Stomach smooth muscle (tissue), 2 donors: ENCODE measurements around the gene NT5E.
"Not testable (repeated sequence)": the region's sequence is repeated elsewhere in the genome, so short reads cannot be mapped to it uniquely, and the experiment has no call there.

Source experiments
- H3K27ac ChIP-seq: one replicate; pipeline ENCODE4 v1.7.0; 2013; ENCODE audit warnings: mild to moderate bottlenecking, low read length, inconsistent platforms
- H3K27me3 ChIP-seq, 2 donors: one replicate each; pipeline ENCODE4 v1.7.0; 2013; ENCODE audit warnings: low read length in 2 of 2; ENCODE audit not compliant: insufficient read depth in 2 of 2, control insufficient read depth in 1 of 2
- H3K36me3 ChIP-seq, 2 donors: one replicate each; pipeline ENCODE4 v1.7.0; 2013; ENCODE audit warnings: low read length in 2 of 2; ENCODE audit not compliant: control insufficient read depth in 2 of 2, insufficient read depth in 2 of 2
- H3K4me1 ChIP-seq: one replicate; pipeline ENCODE4 v1.7.0; 2013; ENCODE audit warnings: low read length; ENCODE audit not compliant: control insufficient read depth, insufficient read depth
- H3K4me3 ChIP-seq, 2 donors: one replicate each; pipeline ENCODE4 v1.7.0; 2013; ENCODE audit warnings: low read length in 2 of 2
- H3K9ac ChIP-seq, 2 donors: one replicate each; pipeline ENCODE4 v1.7.0; 2013; ENCODE audit warnings: low read length in 2 of 2, mild to moderate bottlenecking in 1 of 2
- H3K9me3 ChIP-seq, 2 donors: one replicate each; pipeline ENCODE4 v1.7.0; 2013; ENCODE audit warnings: low read length in 2 of 2; ENCODE audit not compliant: control insufficient read depth in 2 of 2
- donor health status: healthy.
- donor health status: Pancreatic carcinoma.

Gene NT5E

GRCh38 chr6:85493389-85493788, 43.5 kb downstream of the NT5E start:
- H3K9me3 ChIP-seq, result no peaks in the 10 kb centered on the region
- H3K9ac ChIP-seq, result no peak overlapping the region
- peaks cover 3 to 13% of the 10 kb centered on the region in 2 donors for H3K36me3 ChIP-seq
- no peaks in the 10 kb centered on the region for H3K4me1 ChIP-seq
- H3K27me3 ChIP-seq, result no peaks in the 10 kb centered on the region
- H3K27ac ChIP-seq, result no peak overlapping the region
- no peak overlapping the region for H3K4me3 ChIP-seq

- H3K36me3 ChIP-seq, result peaks cover 3 to 11% of the 10 kb centered on the region in 2 donors
- no peak overlapping the region for H3K9ac ChIP-seq
- H3K27me3 ChIP-seq, result no peaks in the 10 kb centered on the region
- H3K4me3 ChIP-seq, result no peak overlapping the region
- no peaks in the 10 kb centered on the region for H3K9me3 ChIP-seq
- H3K4me1 ChIP-seq, result no peaks in the 10 kb centered on the region
- no peak overlapping the region for H3K27ac ChIP-seq
Observed at GRCh38 chr6:85494547-85495536, 45.0 kb downstream of the NT5E start.

GRCh38 chr6:85496009-85496579, 46.2 kb downstream of the NT5E start:
- Histone ChIP-seq H3K4me3 (no peak overlapping the region), H3K9ac (no peak overlapping the region), H3K27ac (no peak overlapping the region), H3K36me3 (peaks cover 3 to 7% of the 10 kb centered on the region in 2 donors), H3K27me3 (no peaks in the 10 kb centered on the region), H3K9me3 (no peaks in the 10 kb centered on the region), H3K4me1 (no peaks in the 10 kb centered on the region)

GRCh38 chr6:85496856-85497255, 47.0 kb downstream of the NT5E start:
- H3K36me3 ChIP-seq, result peaks cover 3 to 5% of the 10 kb centered on the region in 2 donors
- H3K9ac ChIP-seq, result no peak overlapping the region
- H3K9me3 ChIP-seq, result no peaks in the 10 kb centered on the region

GRCh38 chr6:85498596-85499258, 48.8 kb downstream of the NT5E start:
- H3K27me3 ChIP-seq, result no peaks in the 10 kb centered on the region
- H3K4me1 ChIP-seq, result no peaks in the 10 kb centered on the region
- H3K9me3 ChIP-seq, result no peaks in the 10 kb centered on the region
- H3K36me3 ChIP-seq, result peaks cover 0 to 5% of the 10 kb centered on the region in 2 donors
- H3K9ac ChIP-seq, result no peak overlapping the region
- H3K4me3 ChIP-seq, result no peak overlapping the region
- no peak overlapping the region for H3K27ac ChIP-seq

More at GRCh38 chr6:85496856-85497255, 47.0 kb downstream of the NT5E start:
- Histone ChIP-seq H3K27me3 (no peaks in the 10 kb centered on the region), H3K4me1 (no peaks in the 10 kb centered on the region), H3K27ac (no peak overlapping the region), H3K4me3 (no peak overlapping the region)

- Histone ChIP-seq H3K36me3 (peaks cover 9 to 25% of the 10 kb centered on the region in 2 donors), H3K27me3 (no peaks in the 10 kb centered on the region), H3K9me3 (no peaks in the 10 kb centered on the region), H3K4me3 (no peak overlapping the region), H3K9ac (no peak overlapping the region), H3K27ac (no peak overlapping the region), H3K4me1 (no peaks in the 10 kb centered on the region)
Observed at GRCh38 chr6:85506441-85507093, 56.7 kb downstream of the NT5E start.

GRCh38 chr6:85516168-85516567, 66.3 kb downstream of the NT5E start:
- H3K27ac ChIP-seq, result no peak overlapping the region
- H3K4me1 ChIP-seq, result no peaks in the 10 kb centered on the region
- no peak overlapping the region for H3K9ac ChIP-seq
- H3K36me3 ChIP-seq, result peaks cover 11 to 22% of the 10 kb centered on the region in 2 donors
- no peaks in the 10 kb centered on the region for H3K9me3 ChIP-seq
- no peaks in the 10 kb centered on the region for H3K27me3 ChIP-seq
- H3K4me3 ChIP-seq, result no peak overlapping the region

GRCh38 chr6:85524281-85524680, 74.4 kb downstream of the NT5E start:
- not testable (repeated sequence) for H3K27me3 ChIP-seq, H3K36me3 ChIP-seq, H3K9me3 ChIP-seq, H3K9ac ChIP-seq, H3K27ac ChIP-seq, H3K4me1 ChIP-seq, H3K4me3 ChIP-seq

- no peak overlapping the region for H3K4me3 ChIP-seq
- H3K27ac ChIP-seq, result no peak overlapping the region
- H3K9ac ChIP-seq, result no peak overlapping the region
- no peaks in the 10 kb centered on the region for H3K9me3 ChIP-seq
- no peaks in the 10 kb centered on the region for H3K4me1 ChIP-seq
- H3K27me3 ChIP-seq, result no peaks in the 10 kb centered on the region
- H3K36me3 ChIP-seq, result peaks cover 4 to 14% of the 10 kb centered on the region in 2 donors
Observed at GRCh38 chr6:85537055-85537494, 87.2 kb downstream of the NT5E start.

- peaks cover 3 to 7% of the 10 kb centered on the region in 2 donors for H3K36me3 ChIP-seq
- no peaks in the 10 kb centered on the region for H3K9me3 ChIP-seq
- no peak overlapping the region for H3K9ac ChIP-seq
- H3K27ac ChIP-seq, result no peak overlapping the region
- H3K4me1 ChIP-seq, result no peaks in the 10 kb centered on the region
- no peak overlapping the region for H3K4me3 ChIP-seq
- H3K27me3 ChIP-seq, result no peaks in the 10 kb centered on the region
Observed at GRCh38 chr6:85544776-85545175, 94.9 kb downstream of the NT5E start.
